GM12878 (cell line): Measurements from ENCODE around the gene CDRT15. TPM values are rescaled to one million over a fixed set of nuclear protein-coding genes. Genes with fewer than 3 reads are reported as not detected.

ENCODE experiments used
- ATAC-seq: fragments of 200-7000 bp; cut with Tn5 transposase; 3 replicates; pipeline ENCODE4 v1.9.1; 2020; ENCODE audit warnings: mild to moderate bottlenecking, moderate library complexity
- BruUV-seq: library from RNA; stranded (reverse); fragments of 400-500 nt; replicated peaks from 2 replicates; lab custom pipeline; 2021; lab: Mats Ljungman, UMichigan
- CTCF ChIA-PET: fragments of 300-600 bp; sonication (Branson Sonifier 250); formaldehyde crosslinking; extraction: SDS; loops from one replicate; lab custom pipeline; 2021; ENCODE audit warnings: inconsistent platforms; lab: Yijun Ruan, JAX
- POLR2A ChIA-PET: fragments of 350-600 bp; formaldehyde crosslinking; extraction: SDS; loops from one replicate; lab custom pipeline; 2021; ENCODE audit warnings: inconsistent platforms; lab: Charles Lee
- RAD21 ChIA-PET: fragments of 300-600 bp; sonication (Branson Sonifier 250); formaldehyde crosslinking; loops from one replicate; lab custom pipeline; 2023; ENCODE audit warnings: antibody characterized with exemption; ENCODE audit not compliant: unreplicated experiment; lab: Charles Lee
- SMC1A ChIA-PET: fragments of 300-600 bp; sonication (Branson Sonifier 250); formaldehyde crosslinking; loops from one replicate; lab custom pipeline; 2023; ENCODE audit not compliant: unreplicated experiment, uncharacterized antibody; lab: Charles Lee
- DNase-seq: peaks from one replicate; pipeline ENCODE4 v3.0.0-alpha.2; 2011; ENCODE audit warnings: low read depth, low spot score
- FAIRE-seq: peaks from 3 replicates; lab custom pipeline; 2011; peaks lifted over from hg19 to GRCh38; lab: Jason Lieb, UNC
- H2AFZ ChIP-seq: 2 replicates; pipeline ENCODE4 v1.6.0; 2011; ENCODE audit warnings: low read depth, low read length, control low read depth; ENCODE audit not compliant: control insufficient read depth
- H3K27ac ChIP-seq: 2 replicates; pipeline ENCODE4 v1.5.1; 2011; ENCODE audit warnings: control low read depth; ENCODE audit not compliant: control insufficient read depth, insufficient read depth
- H3K27me3 ChIP-seq, 2 experiments: replicated peaks in 1 of 2; 2 replicates each; pipeline versions ENCODE4 v1.6.0 to v1.6.1; 2011; ENCODE audit warnings: low read length in 1 of 2; ENCODE audit not compliant: control insufficient read depth in 2 of 2, insufficient read depth in 2 of 2
- H3K36me3 ChIP-seq, 2 experiments: 2 replicates each; pipeline ENCODE4 v1.5.1; 2011; ENCODE audit warnings: low read length in 1 of 2; ENCODE audit not compliant: control insufficient read depth in 2 of 2, insufficient read depth in 2 of 2
- H3K4me1 ChIP-seq: 2 replicates; pipeline ENCODE4 v1.6.1; 2011; ENCODE audit warnings: mild to moderate bottlenecking, low read length, moderate library complexity, mixed read lengths; ENCODE audit not compliant: control insufficient read depth, insufficient read depth
- H3K4me2 ChIP-seq: 2 replicates; pipeline ENCODE4 v1.6.0; 2011; ENCODE audit warnings: control low read depth; ENCODE audit not compliant: control insufficient read depth, insufficient read depth
- H3K4me3 ChIP-seq: fragments of 200-600 bp; sonication (generic); 2 replicates; pipeline ENCODE4 v1.5.1; 2016
- H3K79me2 ChIP-seq: 2 replicates; pipeline ENCODE4 v1.6.0; 2011; ENCODE audit warnings: low read length; ENCODE audit not compliant: control insufficient read depth, insufficient read depth
- H3K9ac ChIP-seq: 2 replicates; pipeline ENCODE4 v1.8.0; 2011; ENCODE audit warnings: low read length, control low read depth, mixed read lengths; ENCODE audit not compliant: control insufficient read depth, insufficient read depth
- H3K9me3 ChIP-seq: replicated peaks from 3 replicates; pipeline ENCODE4 v1.5.1; 2011; ENCODE audit warnings: mild to moderate bottlenecking, low read length; ENCODE audit not compliant: control insufficient read depth, insufficient read depth
- H4K20me1 ChIP-seq: 2 replicates; pipeline ENCODE4 v1.6.0; 2011; ENCODE audit not compliant: control insufficient read depth, insufficient read depth
- BACH1 ChIP-seq: fragments of 450-650 bp; IDR thresholded peaks from 2 replicates; pipeline ENCODE4 v1.6.1; 2017; ENCODE audit warnings: mild to moderate bottlenecking, borderline replicate concordance
- BMI1 ChIP-seq: fragments of 450-650 bp; IDR thresholded peaks from 2 replicates; pipeline ENCODE4 v1.6.1; 2016; ENCODE audit warnings: mild to moderate bottlenecking, moderate library complexity, borderline replicate concordance
- FOXM1 ChIP-seq: IDR thresholded peaks from 2 replicates; pipeline ENCODE4 v1.6.1; 2012; ENCODE audit warnings: low read depth, mild to moderate bottlenecking, inconsistent platforms, low read length, moderate library complexity
- GATAD2B ChIP-seq: fragments of 450-650 bp; conservative IDR thresholded peaks from 2 replicates; pipeline ENCODE4 v1.6.1; 2017; ENCODE audit warnings: low read depth, mild to moderate bottlenecking, moderate library complexity
- HDGF ChIP-seq: fragments of 450-650 bp; IDR thresholded peaks from 2 replicates; pipeline ENCODE4 v1.6.1; 2016; ENCODE audit warnings: antibody characterized with exemption
- IKZF1 ChIP-seq: fragments of 450-650 bp; conservative IDR thresholded peaks from 2 replicates; pipeline ENCODE4 v1.6.1; 2017; ENCODE audit warnings: antibody characterized with exemption, mild to moderate bottlenecking
- KAT2A ChIP-seq: conservative IDR thresholded peaks from 2 replicates; pipeline ENCODE4 v1.6.1; 2011; ENCODE audit warnings: low read depth, low read length; ENCODE audit not compliant: control insufficient read depth
- MEF2B ChIP-seq: fragments of 450-650 bp; IDR thresholded peaks from 2 replicates; pipeline ENCODE4 v1.6.1; 2018; ENCODE audit warnings: mild to moderate bottlenecking, moderate library complexity; ENCODE audit not compliant: partially characterized antibody, poor library complexity, severe bottlenecking
- NR2F1 ChIP-seq: fragments of 450-650 bp; conservative IDR thresholded peaks from 2 replicates; pipeline ENCODE4 v1.6.1; 2017; ENCODE audit warnings: mild to moderate bottlenecking
- NRF1 ChIP-seq: conservative IDR thresholded peaks from 2 replicates; pipeline ENCODE4 v1.6.1; 2011; ENCODE audit warnings: mild to moderate bottlenecking, low read depth, low read length, improper control_type of control experiment
- PAX5 ChIP-seq: IDR thresholded peaks from 2 replicates; pipeline ENCODE4 v1.6.1; 2011; ENCODE audit warnings: low read depth, low read length, borderline replicate concordance
- SMAD5 ChIP-seq: IDR thresholded peaks from 2 replicates; pipeline ENCODE4 v1.6.1; 2016; ENCODE audit warnings: antibody characterized with exemption, low read depth
- YBX1 ChIP-seq: fragments of 450-650 bp; IDR thresholded peaks from 2 replicates; pipeline ENCODE4 v1.6.1; 2016; ENCODE audit warnings: antibody characterized with exemption
- WGBS: methylation state at CpG from one replicate; pipeline ENCODE4 v1.1.6; 2016; ENCODE audit warnings: low lambda C conversion rate; ENCODE audit not compliant: insufficient replicate concordance, insufficient coverage; ENCODE audit errors: missing lambda C conversion rate; 5-methylcytosine and 5-hydroxymethylcytosine counted together
- in situ Hi-C: fragments of 300-500 bp; cut with MboI; formaldehyde crosslinking; loops from 9 replicates; pipeline ENCODE4 v1.14.3; 2018; ENCODE audit warnings: mixed read lengths
- intact Hi-C: fragments of 100-400 bp; cut with micrococcal nuclease; formaldehyde crosslinking; loops from one replicate; pipeline ENCODE4 v1.14.2; 2022; ENCODE audit not compliant: unreplicated experiment
- polyA plus RNA-seq, 11 experiments: library from polyadenylated mRNA; depleted of rRNA in 4 of 11; unstranded in 6 of 11; stranded (reverse) in 5 of 11; fragments of >200 nt; fragmentation: Nextera tagmentation in 4 of 11; fragmentation: Illumina TruSeq in 1 of 11; extraction: Ambion mirVana in 4 of 11; extraction: Trizol in 1 of 11; gene quantifications; 1 replicate in 1 of 11; 2 replicates in 10 of 11; pipeline versions ENCODE4 v1.2.1 to v1.2.3, GENCODE V29; 2011 to 2016; ENCODE audit warnings: inconsistent platforms in 2 of 11, missing spikeins in 2 of 11, low read depth in 1 of 11
- total RNA-seq, 4 experiments: library from RNA; depleted of rRNA in 3 of 4; stranded (reverse); fragments of >200 nt in 3 of 4; fragmentation: Illumina TruSeq in 1 of 4; extraction: Trizol in 1 of 4; gene quantifications; 2 replicates each; pipeline versions ENCODE4 v1.2.1 to v1.2.3, GENCODE V29; 2013 to 2021
- TF ChIP-seq, protein P1 (sequence below): IDR thresholded peaks from 2 replicates; pipeline ENCODE4 v1.6.1; 2011; ENCODE audit warnings: mild to moderate bottlenecking, low read depth, low read length, moderate library complexity; ENCODE audit not compliant: insufficient replicate concordance
- TF ChIP-seq, protein P2 (sequence below): IDR thresholded peaks from 2 replicates; pipeline ENCODE4 v1.6.1; 2012; ENCODE audit warnings: low read depth, low read length, improper control_type of control experiment
- TF ChIP-seq, protein P3 (sequence below): fragments of 450-650 bp; IDR thresholded peaks from 2 replicates; pipeline ENCODE4 v1.6.1; 2016; ENCODE audit warnings: mild to moderate bottlenecking

Gene CDRT15
- total and polyA plus RNA-seq, 10 of the 15 experiments (the other 5 are each of a cell fraction or from before 2014, with no cell fraction given) = 0.29 TPM; not detected in 9

DNA sequence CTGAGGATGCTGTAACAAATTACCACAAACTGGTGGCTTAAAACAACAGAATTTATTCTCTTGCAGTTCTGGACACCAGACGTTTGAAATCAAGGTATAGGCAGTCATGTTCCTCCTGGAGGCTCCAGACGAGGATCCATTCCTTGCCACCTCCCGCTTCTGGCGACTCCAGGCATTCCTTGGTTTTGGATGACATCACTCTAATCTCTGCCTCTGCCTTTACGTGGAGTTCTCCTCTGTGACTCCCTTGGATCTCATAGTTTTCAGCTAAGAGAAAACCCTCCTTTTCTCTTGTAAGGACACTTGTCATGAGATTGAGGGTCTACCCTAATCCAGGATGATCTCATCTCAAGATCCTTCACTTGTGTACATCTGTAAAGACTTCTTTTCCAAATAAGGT, 32.8 kb upstream of the CDRT15 start:
- Histone ChIP-seq H3K36me3 (no peaks in the 10 kb centered on the region), H2AFZ (no peak overlapping the region), H3K4me1 (no peaks in the 10 kb centered on the region), H4K20me1 (no peaks in the 10 kb centered on the region), H3K27ac (no peak overlapping the region), H3K27me3 (no peaks in the 10 kb centered on the region), H3K4me2 (no peak overlapping the region), H3K79me2 (no peaks in the 10 kb centered on the region), H3K9me3 (no peaks in the 10 kb centered on the region), H3K4me3 (no peak overlapping the region), H3K9ac (no peak overlapping the region)
- ATAC-seq (no peak), DNase-seq (no peak), FAIRE-seq (no peak)
- BruUV-seq = no TSS peak
- in situ Hi-C loops = no loop called here
- 35% methylated on average over 5 of the region's 5 CpGs for WGBS
- ChIA-PET CTCF (no interaction called here), POLR2A (no interaction called here), SMC1A (no interaction called here), RAD21 (no interaction called here)
- intact Hi-C loops = no loop called here
- TF ChIP-seq PAX5 (no peak), YBX1 (no peak), BMI1 (no peak), FOXM1 (no peak), BACH1 (no peak), NR2F1 (no peak), KAT2A (no peak), SMAD5 (no peak), IKZF1 (no peak), HDGF (no peak), GATAD2B (no peak), NRF1 (no peak), MEF2B (no peak)
- TF ChIP-seq, protein P1, sequence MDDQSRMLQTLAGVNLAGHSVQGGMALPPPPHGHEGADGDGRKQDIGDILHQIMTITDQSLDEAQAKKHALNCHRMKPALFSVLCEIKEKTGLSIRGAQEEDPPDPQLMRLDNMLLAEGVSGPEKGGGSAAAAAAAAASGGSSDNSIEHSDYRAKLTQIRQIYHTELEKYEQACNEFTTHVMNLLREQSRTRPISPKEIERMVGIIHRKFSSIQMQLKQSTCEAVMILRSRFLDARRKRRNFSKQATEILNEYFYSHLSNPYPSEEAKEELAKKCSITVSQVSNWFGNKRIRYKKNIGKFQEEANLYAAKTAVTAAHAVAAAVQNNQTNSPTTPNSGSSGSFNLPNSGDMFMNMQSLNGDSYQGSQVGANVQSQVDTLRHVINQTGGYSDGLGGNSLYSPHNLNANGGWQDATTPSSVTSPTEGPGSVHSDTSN = no peak
- TF ChIP-seq, protein P2, sequence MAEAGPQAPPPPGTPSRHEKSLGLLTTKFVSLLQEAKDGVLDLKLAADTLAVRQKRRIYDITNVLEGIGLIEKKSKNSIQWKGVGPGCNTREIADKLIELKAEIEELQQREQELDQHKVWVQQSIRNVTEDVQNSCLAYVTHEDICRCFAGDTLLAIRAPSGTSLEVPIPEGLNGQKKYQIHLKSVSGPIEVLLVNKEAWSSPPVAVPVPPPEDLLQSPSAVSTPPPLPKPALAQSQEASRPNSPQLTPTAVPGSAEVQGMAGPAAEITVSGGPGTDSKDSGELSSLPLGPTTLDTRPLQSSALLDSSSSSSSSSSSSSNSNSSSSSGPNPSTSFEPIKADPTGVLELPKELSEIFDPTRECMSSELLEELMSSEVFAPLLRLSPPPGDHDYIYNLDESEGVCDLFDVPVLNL = no peak
- TF ChIP-seq, protein P3, sequence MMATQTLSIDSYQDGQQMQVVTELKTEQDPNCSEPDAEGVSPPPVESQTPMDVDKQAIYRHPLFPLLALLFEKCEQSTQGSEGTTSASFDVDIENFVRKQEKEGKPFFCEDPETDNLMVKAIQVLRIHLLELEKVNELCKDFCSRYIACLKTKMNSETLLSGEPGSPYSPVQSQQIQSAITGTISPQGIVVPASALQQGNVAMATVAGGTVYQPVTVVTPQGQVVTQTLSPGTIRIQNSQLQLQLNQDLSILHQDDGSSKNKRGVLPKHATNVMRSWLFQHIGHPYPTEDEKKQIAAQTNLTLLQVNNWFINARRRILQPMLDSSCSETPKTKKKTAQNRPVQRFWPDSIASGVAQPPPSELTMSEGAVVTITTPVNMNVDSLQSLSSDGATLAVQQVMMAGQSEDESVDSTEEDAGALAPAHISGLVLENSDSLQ = no peak
